GM21723 (cell line): ENCODE results near the gene MARK2.
"Not testable (repeated sequence)": the region's sequence is repeated elsewhere in the genome, so short reads cannot be mapped to it uniquely, and the experiment has no call there.

Source experiments
- ATAC-seq: cut with Tn5 transposase; IDR thresholded peaks from one replicate; pipeline ENCODE4 v1.9.1; 2021; ENCODE audit warnings: mild to moderate bottlenecking, moderate library complexity; ENCODE audit not compliant: unreplicated experiment

Gene MARK2

GRCh38 chr11:63853476-63853875 lies 14.6 kb downstream of the MARK2 start:
- no peak for ATAC-seq

- ATAC-seq: no peak
These were observed 15.8 kb downstream of the MARK2 start for GRCh38 chr11:63854696-63855095.

- ATAC-seq: no peak
These were observed 17.1 kb downstream of the MARK2 start for GRCh38 chr11:63855975-63856374.

GRCh38 chr11:63858628-63859550 lies 20.0 kb downstream of the MARK2 start:
- no peak for ATAC-seq

GRCh38 chr11:63862923-63863322 lies 24.0 kb downstream of the MARK2 start:
- no peak for ATAC-seq

GRCh38 chr11:63863620-63864019 lies 24.7 kb downstream of the MARK2 start:
- ATAC-seq: not testable (repeated sequence)

- ATAC-seq: peak; percentile 80
These were observed 27.3 kb downstream of the MARK2 start for GRCh38 chr11:63866211-63866610.

- no peak for ATAC-seq
These were observed 28.6 kb downstream of the MARK2 start for GRCh38 chr11:63867511-63867910.

GRCh38 chr11:63868399-63869064 lies 29.6 kb downstream of the MARK2 start:
- ATAC-seq: no peak

- no peak for ATAC-seq
These were observed 30.3 kb downstream of the MARK2 start for GRCh38 chr11:63869171-63869591.

GRCh38 chr11:63869683-63870082 lies 30.8 kb downstream of the MARK2 start:
- no peak for ATAC-seq

GRCh38 chr11:63870351-63871140 lies 31.6 kb downstream of the MARK2 start:
- no peak for ATAC-seq

- ATAC-seq: peak; percentile 94
These were observed 33.3 kb downstream of the MARK2 start for GRCh38 chr11:63871962-63872799.

- no peak for ATAC-seq
These were observed 33.9 kb downstream of the MARK2 start for GRCh38 chr11:63872800-63873197.

- no peak for ATAC-seq
These were observed 34.4 kb downstream of the MARK2 start for GRCh38 chr11:63873311-63873710.

- no peak for ATAC-seq
These were observed 35.6 kb downstream of the MARK2 start for GRCh38 chr11:63874511-63874910.

- ATAC-seq: no peak
These were observed 36.7 kb downstream of the MARK2 start for GRCh38 chr11:63875506-63876065.

- no peak for ATAC-seq
These were observed 37.7 kb downstream of the MARK2 start for GRCh38 chr11:63876616-63877015.

GRCh38 chr11:63877658-63878241 lies 38.8 kb downstream of the MARK2 start:
- no peak for ATAC-seq
